HEK293 (cell line): ENCODE measurements around the gene GRB2.

ENCODE experiments used
- EGR2 ChIP-seq: fragments of 450-650 bp; formaldehyde crosslinking; IDR thresholded peaks from 2 replicates; pipeline ENCODE4 v1.5.1; 2016; ENCODE audit warnings: low read depth, missing biosample characterization, missing genetic modification characterization
- ELK4 ChIP-seq: IDR thresholded peaks from 2 replicates; pipeline ENCODE4 v1.6.1; 2011; ENCODE audit warnings: mild to moderate bottlenecking, low read depth, low read length, borderline replicate concordance
- INSM2 ChIP-seq: fragments of 450-650 bp; formaldehyde crosslinking; IDR thresholded peaks from 2 replicates; pipeline ENCODE4 v1.5.1; 2016; ENCODE audit warnings: missing biosample characterization, missing genetic modification characterization
- KLF9 ChIP-seq: fragments of 450-650 bp; formaldehyde crosslinking; IDR thresholded peaks from 2 replicates; pipeline ENCODE4 v1.5.1; 2016; ENCODE audit warnings: missing biosample characterization, missing genetic modification characterization, low read depth
- REST ChIP-seq: fragments of 450-650 bp; formaldehyde crosslinking; IDR thresholded peaks from 2 replicates; pipeline ENCODE4 v1.5.1; 2016; ENCODE audit warnings: missing biosample characterization, missing genetic modification characterization
- SCRT2 ChIP-seq: fragments of 450-650 bp; formaldehyde crosslinking; IDR thresholded peaks from 2 replicates; pipeline ENCODE4 v1.5.1; 2016; ENCODE audit warnings: missing biosample characterization, missing genetic modification characterization
- YY1 ChIP-seq: fragments of 450-650 bp; formaldehyde crosslinking; IDR thresholded peaks from 2 replicates; pipeline ENCODE4 v1.5.1; 2018; ENCODE audit warnings: missing biosample characterization, missing genetic modification characterization
- ZBTB7A ChIP-seq: fragments of 450-650 bp; formaldehyde crosslinking; IDR thresholded peaks from 2 replicates; pipeline ENCODE4 v1.5.1; 2016; ENCODE audit warnings: low read depth, missing biosample characterization, missing genetic modification characterization
- ZBTB8A ChIP-seq: fragments of 450-650 bp; formaldehyde crosslinking; IDR thresholded peaks from 2 replicates; pipeline ENCODE4 v1.5.1; 2016; ENCODE audit warnings: missing biosample characterization, missing genetic modification characterization
- ZEB2 ChIP-seq: fragments of 450-650 bp; formaldehyde crosslinking; IDR thresholded peaks from 2 replicates; pipeline ENCODE4 v1.5.1; 2016; ENCODE audit warnings: missing biosample characterization, missing genetic modification characterization
- ZNF112 ChIP-seq: fragments of 450-650 bp; formaldehyde crosslinking; IDR thresholded peaks from 2 replicates; pipeline ENCODE4 v1.5.0; 2017; ENCODE audit warnings: missing biosample characterization, missing genetic modification characterization
- ZNF114 ChIP-seq: fragments of 450-650 bp; formaldehyde crosslinking; IDR thresholded peaks from 2 replicates; pipeline ENCODE4 v1.5.0; 2017; ENCODE audit warnings: missing biosample characterization, missing genetic modification characterization
- ZNF121 ChIP-seq: fragments of 450-650 bp; formaldehyde crosslinking; IDR thresholded peaks from 2 replicates; pipeline ENCODE4 v1.5.1; 2016; ENCODE audit warnings: missing biosample characterization, missing genetic modification characterization
- ZNF157 ChIP-seq: fragments of 450-650 bp; formaldehyde crosslinking; IDR thresholded peaks from 2 replicates; pipeline ENCODE4 v1.5.1; 2016; ENCODE audit warnings: missing biosample characterization, missing genetic modification characterization
- ZNF169 ChIP-seq: fragments of 450-650 bp; formaldehyde crosslinking; IDR thresholded peaks from 2 replicates; pipeline ENCODE4 v1.5.1; 2016; ENCODE audit warnings: missing biosample characterization, missing genetic modification characterization
- ZNF266 ChIP-seq: fragments of 450-650 bp; formaldehyde crosslinking; IDR thresholded peaks from 2 replicates; pipeline ENCODE4 v1.5.1; 2016; ENCODE audit warnings: missing biosample characterization, missing genetic modification characterization, low read depth
- ZNF341 ChIP-seq: fragments of 450-650 bp; formaldehyde crosslinking; IDR thresholded peaks from 2 replicates; pipeline ENCODE4; 2016; ENCODE audit warnings: low read depth, missing biosample characterization, missing genetic modification characterization
- ZNF404 ChIP-seq: fragments of 450-650 bp; formaldehyde crosslinking; IDR thresholded peaks from 2 replicates; pipeline ENCODE4 v1.5.1; 2017; ENCODE audit warnings: missing biosample characterization, missing genetic modification characterization
- ZNF449 ChIP-seq: fragments of 450-650 bp; formaldehyde crosslinking; IDR thresholded peaks from 2 replicates; pipeline ENCODE4 v1.5.1; 2017; ENCODE audit warnings: missing biosample characterization, mild to moderate bottlenecking, missing genetic modification characterization, moderate library complexity
- ZNF473 ChIP-seq: fragments of 450-650 bp; formaldehyde crosslinking; IDR thresholded peaks from 2 replicates; pipeline ENCODE4 v1.5.1; 2017; ENCODE audit warnings: missing biosample characterization, missing genetic modification characterization
- ZNF585B ChIP-seq: fragments of 450-650 bp; formaldehyde crosslinking; IDR thresholded peaks from 2 replicates; pipeline ENCODE4 v1.5.1; 2016; ENCODE audit warnings: missing biosample characterization, missing genetic modification characterization
- ZNF629 ChIP-seq: fragments of 450-650 bp; formaldehyde crosslinking; IDR thresholded peaks from 2 replicates; pipeline ENCODE4 v1.5.1; 2017; ENCODE audit warnings: missing biosample characterization, missing genetic modification characterization
- ZNF654 ChIP-seq: fragments of 450-650 bp; formaldehyde crosslinking; IDR thresholded peaks from 2 replicates; pipeline ENCODE4 v1.5.1; 2016; ENCODE audit warnings: low read depth, missing biosample characterization, missing genetic modification characterization
- ZNF704 ChIP-seq: fragments of 450-650 bp; formaldehyde crosslinking; IDR thresholded peaks from 2 replicates; pipeline ENCODE4 v1.5.1; 2016; ENCODE audit warnings: missing biosample characterization, missing genetic modification characterization
- ZNF768 ChIP-seq: fragments of 450-650 bp; formaldehyde crosslinking; IDR thresholded peaks from 2 replicates; pipeline ENCODE4 v1.5.1; 2018; ENCODE audit warnings: missing biosample characterization, mild to moderate bottlenecking, missing genetic modification characterization
- TF ChIP-seq, protein P1 (sequence below): fragments of 450-650 bp; formaldehyde crosslinking; IDR thresholded peaks from 2 replicates; pipeline ENCODE4 v1.5.1; 2016; ENCODE audit warnings: missing biosample characterization, missing genetic modification characterization
- TF ChIP-seq, protein P2 (sequence below): fragments of 450-650 bp; formaldehyde crosslinking; IDR thresholded peaks from 2 replicates; pipeline ENCODE4 v1.5.1; 2016; ENCODE audit warnings: missing biosample characterization, missing genetic modification characterization

Gene GRB2

GRCh38 chr17:75271233-75271954 is 134.1 kb downstream of the GRB2 start (continued):
- TF ChIP-seq, protein P1, sequence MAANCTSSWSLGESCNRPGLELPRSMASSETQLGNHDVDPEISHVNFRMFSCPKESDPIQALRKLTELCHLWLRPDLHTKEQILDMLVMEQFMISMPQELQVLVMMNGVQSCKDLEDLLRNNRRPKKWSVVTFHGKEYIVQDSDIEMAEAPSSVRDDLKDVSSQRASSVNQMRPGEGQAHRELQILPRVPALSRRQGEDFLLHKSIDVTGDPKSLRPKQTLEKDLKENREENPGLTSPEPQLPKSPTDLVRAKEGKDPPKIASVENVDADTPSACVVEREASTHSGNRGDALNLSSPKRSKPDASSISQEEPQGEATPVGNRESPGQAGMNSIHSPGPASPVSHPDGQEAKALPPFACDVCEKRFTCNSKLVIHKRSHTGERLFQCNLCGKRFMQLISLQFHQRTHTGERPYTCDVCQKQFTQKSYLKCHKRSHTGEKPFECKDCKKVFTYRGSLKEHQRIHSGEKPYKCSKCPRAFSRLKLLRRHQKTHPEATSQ (tag by site-specific recombination) = no peak
- TF ChIP-seq ZEB2 (peak; percentile 68; the same call in 1 of the 2 replicates), ZNF654 (tag by site-specific recombination) (no peak), ZNF169 (no peak), ZNF112 (tag by site-specific recombination) (no peak), ZNF266 (no peak), EGR2 (tag by site-specific recombination) (0 out of 2 replicates have a peak, but pooled peaks have one; percentile 41), ELK4 (no peak), ZNF473 (tag by site-specific recombination) (no peak), ZNF114 (no peak), ZNF404 (tag by site-specific recombination) (no peak), YY1 (tag by site-specific recombination) (no peak), ZNF704 (no peak), ZNF768 (tag by site-specific recombination) (no peak), ZNF157 (tag by site-specific recombination) (no peak), ZBTB8A (tag by site-specific recombination) (no peak), SCRT2 (tag by site-specific recombination) (no peak), ZBTB7A (tag by site-specific recombination) (no peak; the same call in 1 of the 2 replicates), ZNF629 (tag by site-specific recombination) (peak; percentile 33; the same call in 1 of the 2 replicates), INSM2 (tag by site-specific recombination) (peak; percentile 10; the same call in 1 of the 2 replicates), KLF9 (tag by site-specific recombination) (no peak), ZNF121 (tag by site-specific recombination) (peak; percentile 22; the same call in 1 of the 2 replicates), ZNF585B (tag by site-specific recombination) (0 out of 2 replicates have a peak, but pooled peaks have one; percentile 4), ZNF341 (peak; percentile 93), REST (tag by site-specific recombination) (no peak), ZNF449 (tag by site-specific recombination) (no peak)
- TF ChIP-seq, protein P2, sequence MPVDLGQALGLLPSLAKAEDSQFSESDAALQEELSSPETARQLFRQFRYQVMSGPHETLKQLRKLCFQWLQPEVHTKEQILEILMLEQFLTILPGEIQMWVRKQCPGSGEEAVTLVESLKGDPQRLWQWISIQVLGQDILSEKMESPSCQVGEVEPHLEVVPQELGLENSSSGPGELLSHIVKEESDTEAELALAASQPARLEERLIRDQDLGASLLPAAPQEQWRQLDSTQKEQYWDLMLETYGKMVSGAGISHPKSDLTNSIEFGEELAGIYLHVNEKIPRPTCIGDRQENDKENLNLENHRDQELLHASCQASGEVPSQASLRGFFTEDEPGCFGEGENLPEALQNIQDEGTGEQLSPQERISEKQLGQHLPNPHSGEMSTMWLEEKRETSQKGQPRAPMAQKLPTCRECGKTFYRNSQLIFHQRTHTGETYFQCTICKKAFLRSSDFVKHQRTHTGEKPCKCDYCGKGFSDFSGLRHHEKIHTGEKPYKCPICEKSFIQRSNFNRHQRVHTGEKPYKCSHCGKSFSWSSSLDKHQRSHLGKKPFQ (tag by site-specific recombination) = no peak
